Neural progenitor cell (in vitro differentiated cells): ENCODE measurements around the gene RUVBL2.

Experiments
- CTCF ChIP-seq: fragments of 200-600 bp; sonication (generic); IDR thresholded peaks from 2 replicates; pipeline ENCODE4 v1.5.1; 2017; ENCODE audit warnings: antibody characterized with exemption, mild to moderate bottlenecking
- EZH2 ChIP-seq: fragments of 200-600 bp; sonication (generic); IDR thresholded peaks from 2 replicates; pipeline ENCODE4 v1.6.1; 2017; ENCODE audit warnings: antibody characterized with exemption, mild to moderate bottlenecking, moderate library complexity
- EZH2phosphoT487 ChIP-seq: fragments of 200-600 bp; sonication (generic); IDR thresholded peaks from 2 replicates; pipeline ENCODE4 v1.6.1; 2017; ENCODE audit warnings: antibody characterized with exemption

DNA sequence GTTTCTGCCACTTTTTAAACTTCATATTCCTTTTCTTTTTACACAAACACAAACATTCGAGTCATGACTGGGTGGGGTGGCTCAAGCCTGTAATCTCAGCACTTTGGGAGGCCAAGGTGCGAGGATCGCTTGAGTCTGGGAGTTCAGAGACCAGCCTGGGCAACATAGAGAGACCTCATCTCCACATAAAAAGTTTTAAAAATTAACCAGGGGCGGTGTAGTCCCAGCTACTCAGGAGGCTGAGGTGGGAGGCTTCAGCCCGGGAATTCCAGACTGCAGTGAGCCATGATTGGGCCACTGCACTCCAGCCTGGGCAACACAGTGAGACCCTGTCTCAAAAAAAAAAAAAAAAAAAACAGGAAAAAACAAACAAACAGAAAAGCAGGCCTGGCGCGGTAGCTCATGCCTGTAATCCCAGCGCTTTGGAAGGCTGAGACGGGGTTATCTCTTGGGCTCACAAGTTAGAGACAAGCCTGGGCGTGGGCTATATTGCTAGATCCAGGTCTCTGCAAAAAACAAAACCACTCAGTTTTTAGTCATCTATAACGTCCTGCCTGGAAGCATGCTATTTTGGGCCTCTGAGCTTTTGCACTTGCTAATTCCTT is 39.6 kb upstream of the RUVBL2 start:
- no peak for TF ChIP-seq CTCF
- TF ChIP-seq EZH2phosphoT487 = no peak
- no peak for TF ChIP-seq EZH2
